Measurements from ENCODE around the gene GPR85. TPM values are rescaled to one million over a fixed set of nuclear protein-coding genes. Genes with fewer than 3 reads are reported as not detected.

GPR85 gene
- total and polyA plus RNA-seq, 2 of the 4 experiments (the other 2 are of a cell fraction) = 1.7 to 5.4 TPM

- Histone ChIP-seq H2AK5ac (ENCODE audit: low read depth, low read length) (no peak overlapping the region), H3K14ac (replicated peaks; ENCODE audit: low read depth, low read length) (no peak overlapping the region), H3K79me1 (ENCODE audit: low read depth in 1 of 2, low read length in 2 of 2) (no peaks in the 10 kb centered on the region), H3K4ac (ENCODE audit: low read depth, low read length) (no peak overlapping the region), H4K8ac (ENCODE audit: low read depth in 2 of 2, low read length in 2 of 2) (no peak overlapping the region), H3K23ac (ENCODE audit: low read depth, low read length) (no peak overlapping the region), H3K27me3 (ENCODE audit: control insufficient read depth, insufficient read depth, low read length) (no peaks in the 10 kb centered on the region), H4K91ac (ENCODE audit: insufficient read depth, low read depth, low read length) (no peak overlapping the region), H3K9ac (ENCODE audit: low read depth, low read length) (no peak overlapping the region), H3K56ac (ENCODE audit: extremely low read depth, insufficient read depth, low read length) (no peak overlapping the region), H2AFZ (replicated peaks; ENCODE audit: low read length, poor library complexity) (no peak overlapping the region), H2BK5ac (ENCODE audit: low read depth, low read length, poor library complexity, severe bottlenecking) (no peak overlapping the region), H4K5ac (ENCODE audit: low read depth, low read length) (no peak overlapping the region), H3K36me3 (ENCODE audit: control insufficient read depth, insufficient read depth, low read length) (no peaks in the 10 kb centered on the region), H3K9me3 (ENCODE audit: control insufficient read depth, insufficient read depth, low read length) (no peaks in the 10 kb centered on the region), H3K27ac (ENCODE audit: insufficient read depth, low read length) (no peak overlapping the region), H3K4me2 (ENCODE audit: low read depth, low read length) (no peak overlapping the region), H4K20me1 (ENCODE audit: insufficient read depth, low read length) (no peaks in the 10 kb centered on the region), H3K4me3 (ENCODE audit: insufficient read depth, low read depth, low read length) (no peak overlapping the region), H2BK120ac (ENCODE audit: low read depth, low read length) (no peak overlapping the region), H2BK20ac (ENCODE audit: low read depth, low read length) (no peak overlapping the region), H3K9me1 (ENCODE audit: insufficient read depth, low read length) (no peaks in the 10 kb centered on the region), H2BK15ac (ENCODE audit: low read depth, low read length) (no peak overlapping the region), H2AK9ac (replicated peaks; ENCODE audit: low read depth, low read length, poor library complexity) (no peak overlapping the region), H3K18ac (ENCODE audit: low read depth, low read length) (no peak overlapping the region), H3K4me1 (ENCODE audit: control insufficient read depth, insufficient read depth, low read length) (no peaks in the 10 kb centered on the region)
- intact Hi-C loops (cut with micrococcal nuclease) (no loop called here), dilution Hi-C loops (cut with HindIII; ENCODE audit: low sequenced_read_pairs, unreplicated experiment) (no loop called here), in situ Hi-C loops (cut with MboI; ENCODE audit: low sequenced_read_pairs) (no loop called here)
- no peak for DNase-seq
- no TSS peak for BruUV-seq (replicated peaks)
- no CpG with 5 or more reads among the region's 3 CpGs for WGBS, 2 experiments (ENCODE audit: extremely low coverage in 2 of 2, insufficient read length in 1 of 2)
- ChIA-PET CTCF (interaction anchor here (1.1 kb wide), 1 partner anchor 10 kb away, joined by 3 read pairs; the partner anchor contains the start of gene GPR85), POLR2A (ENCODE audit: unreplicated experiment) (no interaction called here)
- ATAC-seq (ENCODE audit: low read depth) = no peak
- TF ChIP-seq NFE2L2 (IDR thresholded peaks at IDR 0.05; ENCODE audit: low read depth, low read length) (no peak), CHD1 (IDR thresholded peaks at IDR 0.05; ENCODE audit: low read depth, low read length) (no peak), RCOR1 (IDR thresholded peaks at IDR 0.05; ENCODE audit: insufficient replicate concordance, low read length) (no peak), ELK1 (IDR thresholded peaks at IDR 0.05; ENCODE audit: borderline replicate concordance, low read depth, low read length) (no peak), MAZ (IDR thresholded peaks at IDR 0.05; ENCODE audit: borderline replicate concordance, low read depth, low read length) (no peak), MAFK (IDR thresholded peaks at IDR 0.05; ENCODE audit: low read depth, low read length) (no peak), FOS (IDR thresholded peaks at IDR 0.05; ENCODE audit: low read depth, low read length) (no peak), RAD21 (IDR thresholded peaks at IDR 0.05; ENCODE audit: low read length) (no peak), RFX5 (IDR thresholded peaks at IDR 0.05; ENCODE audit: low read depth, low read length) (no peak), MXI1 (IDR thresholded peaks at IDR 0.05; ENCODE audit: borderline replicate concordance, low read depth, low read length) (no peak), POLR2A (IDR thresholded peaks at IDR 0.05; ENCODE audit: low read depth, low read length) (no peak), SMC3 (IDR thresholded peaks at IDR 0.05; ENCODE audit: low read depth, low read length) (no peak)
Measured at GRCh38 chr7:113076703-113077102, 9.9 kb downstream of the GPR85 start.

All from IMR-90 (cell line).